HG03521 (cell line): ENCODE results near the gene MORC4.
"Not testable (repeated sequence)": the region's sequence is repeated elsewhere in the genome, so short reads cannot be mapped to it uniquely, and the experiment has no call there.

Experiments
- ATAC-seq: cut with Tn5 transposase; IDR thresholded peaks from one replicate; pipeline ENCODE4 v1.9.1; 2021; ENCODE audit warnings: mild to moderate bottlenecking, moderate library complexity; ENCODE audit not compliant: unreplicated experiment

Gene MORC4

DNA sequence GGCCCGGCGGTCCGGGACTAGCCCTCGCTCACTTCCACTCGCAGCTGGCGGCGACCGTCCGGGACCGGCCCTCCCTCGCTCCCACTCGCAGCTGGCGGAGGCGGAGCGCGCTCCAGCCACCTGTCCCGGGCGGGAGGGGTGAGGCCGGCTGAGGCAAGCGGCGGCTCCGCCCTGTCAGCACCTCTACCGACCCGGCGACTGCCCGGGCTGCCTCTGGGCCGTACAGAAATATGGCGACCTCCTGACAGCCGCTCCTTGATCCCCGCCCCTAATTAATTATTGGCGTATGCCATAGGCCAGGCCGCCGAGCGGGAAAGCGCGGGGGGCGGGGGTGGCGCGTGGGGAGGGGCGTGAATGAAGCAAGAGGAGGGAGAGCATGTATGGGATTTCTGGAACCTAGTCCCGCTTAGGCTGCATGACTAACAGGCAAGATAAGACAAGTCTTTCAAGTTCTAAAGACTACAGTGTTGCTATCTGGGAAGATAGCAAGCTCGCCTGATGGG lies at the start of gene MORC4:
Gene MORC4, minus strand, starts transcription at position 200 of the 503 bp plus-strand sequence. CDS start 243 bp downstream, outside the sequence.
- peak; percentile 56 for ATAC-seq

GRCh38 chrX:107047622-107048021 lies 47.6 kb upstream of the MORC4 start:
- ATAC-seq = no peak

GRCh38 chrX:107029752-107030151 lies 29.7 kb upstream of the MORC4 start:
- no peak for ATAC-seq

DNA sequence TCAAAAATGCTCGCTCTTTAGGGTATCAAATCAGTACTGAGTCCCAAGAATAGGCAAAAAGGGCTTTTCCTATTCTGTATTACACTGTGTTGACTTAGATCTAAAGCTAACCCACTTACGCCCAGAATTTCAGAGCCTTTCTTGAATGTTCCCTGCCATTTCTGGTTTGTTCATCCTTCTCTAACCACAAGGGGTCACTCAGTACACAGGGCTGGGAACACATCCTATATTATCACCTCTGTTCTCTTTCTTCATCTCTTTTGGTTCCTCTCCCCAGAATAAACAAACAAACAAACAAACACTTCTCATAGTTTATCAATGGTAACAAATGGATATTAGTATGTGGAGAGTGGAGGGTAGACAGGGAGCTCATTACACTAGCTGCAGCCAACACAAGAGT lies 25.5 kb upstream of the MORC4 start:
- ATAC-seq = no peak

- no peak for ATAC-seq
These were observed 14.9 kb upstream of the MORC4 start for GRCh38 chrX:107014936-107015335.

DNA sequence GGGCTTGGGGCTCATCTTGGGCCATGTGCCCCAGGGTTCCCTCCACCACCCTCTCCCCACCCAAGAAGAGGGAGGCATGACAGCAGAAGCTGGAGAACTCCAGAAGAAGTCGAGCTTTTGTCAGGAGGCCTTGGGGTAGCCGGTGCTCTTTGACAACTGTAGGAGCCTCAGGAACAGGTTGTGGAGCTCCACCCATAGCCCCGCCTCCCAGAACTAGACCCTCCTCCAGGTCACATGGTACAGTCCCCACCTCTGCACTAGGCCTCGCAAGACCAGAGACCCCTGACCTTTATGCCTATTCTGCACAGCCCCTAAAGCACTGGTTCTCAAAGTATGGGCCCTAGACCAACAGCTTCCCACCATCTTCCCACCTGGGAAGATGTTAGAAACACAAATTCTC lies 8.0 kb upstream of the MORC4 start:
- ATAC-seq = no peak

- ATAC-seq = peak; percentile 29
These were observed 723 bp downstream of the MORC4 start for GRCh38 chrX:106999002-106999975.

GRCh38 chrX:106997611-106998010 lies 2.4 kb downstream of the MORC4 start:
- no peak for ATAC-seq

DNA sequence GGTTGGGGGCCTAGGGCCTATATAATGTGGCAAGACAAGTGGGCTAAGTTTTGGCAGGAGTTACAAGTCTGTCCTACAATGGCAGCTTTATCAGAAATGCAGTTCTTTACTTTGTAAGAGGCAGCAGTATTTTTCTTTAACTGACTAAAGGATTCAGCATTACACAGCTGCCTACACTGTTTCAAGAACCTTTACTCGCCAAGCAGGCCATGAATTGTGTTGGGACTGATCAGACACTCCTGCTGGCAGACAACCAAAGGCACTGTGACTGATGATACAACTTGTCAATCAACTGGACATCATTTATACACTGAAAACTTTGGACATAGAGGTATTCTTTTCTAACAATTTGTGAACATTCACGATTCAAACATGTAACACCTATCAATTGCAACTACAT lies 4.3 kb downstream of the MORC4 start:
- ATAC-seq = no peak

DNA sequence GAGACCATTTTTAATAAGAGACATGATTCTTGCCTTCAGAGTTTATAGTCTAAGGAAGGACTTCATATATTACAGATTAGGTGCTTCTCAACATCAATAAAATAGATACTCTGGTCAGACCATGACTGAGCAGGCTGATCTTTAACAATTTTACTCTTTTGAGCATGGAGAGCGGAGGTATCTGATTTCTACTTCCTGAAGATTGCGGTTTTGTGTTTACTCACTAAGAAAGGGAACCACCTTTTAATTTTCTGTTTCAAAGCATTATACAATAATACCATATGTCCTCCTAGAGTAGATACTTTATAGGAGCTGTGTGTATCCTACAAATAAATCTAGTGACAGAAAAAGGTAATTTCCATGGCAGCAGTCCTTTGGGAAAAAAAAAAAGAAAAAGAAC lies 12.5 kb downstream of the MORC4 start:
- no peak for ATAC-seq

DNA sequence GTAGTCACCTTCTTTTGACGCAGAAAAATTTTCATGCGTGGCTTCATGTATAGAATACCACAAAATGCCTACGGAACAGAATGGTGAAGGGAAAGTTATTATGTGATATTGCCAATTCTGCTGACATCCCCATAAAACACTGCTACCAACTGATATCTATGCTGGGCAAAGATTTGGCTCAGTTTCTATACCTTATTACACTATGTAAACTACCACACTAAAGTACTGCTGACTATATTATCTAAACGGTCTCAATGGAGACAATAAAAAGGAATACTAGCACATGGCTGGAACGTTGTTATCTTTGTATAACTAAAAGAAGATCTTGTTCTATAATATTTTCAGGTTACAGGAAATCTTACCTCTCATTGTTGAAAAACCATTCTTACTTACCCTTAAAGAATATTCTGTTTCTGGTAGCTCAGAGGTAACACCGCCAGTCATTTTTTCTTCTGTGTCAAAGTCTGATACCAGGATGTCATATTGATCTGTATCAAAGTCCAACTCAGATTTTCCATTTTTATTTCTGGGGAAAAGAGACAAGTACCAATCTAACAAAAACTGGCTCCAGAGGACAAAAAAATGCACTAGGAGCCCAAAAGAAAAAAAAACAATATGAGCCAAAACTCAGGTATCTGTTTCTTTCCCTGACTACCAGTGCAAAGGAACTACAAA lies 18.9 kb downstream of the MORC4 start:
- ATAC-seq = no peak

DNA sequence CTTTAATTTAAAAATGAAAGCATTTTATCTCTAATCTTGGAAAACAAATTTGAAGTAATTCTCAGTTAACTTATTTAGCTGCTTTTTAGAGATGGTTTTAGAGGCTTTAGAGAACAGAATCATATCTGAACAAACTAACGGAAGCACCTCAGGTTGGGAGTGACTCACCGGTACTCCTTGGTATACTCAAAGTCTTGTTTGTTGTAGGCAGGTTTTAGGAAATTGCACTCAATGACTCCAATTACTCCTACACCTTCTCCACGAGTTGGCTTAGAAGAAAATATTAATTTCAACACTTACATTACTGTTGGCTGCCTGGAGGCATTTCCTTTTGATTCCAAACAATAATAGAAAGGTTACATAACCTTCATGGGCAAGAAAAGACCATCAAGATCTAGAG lies 23.6 kb downstream of the MORC4 start:
- ATAC-seq = no peak

GRCh38 chrX:106973433-106974149 lies 26.4 kb downstream of the MORC4 start:
- no peak for ATAC-seq

DNA sequence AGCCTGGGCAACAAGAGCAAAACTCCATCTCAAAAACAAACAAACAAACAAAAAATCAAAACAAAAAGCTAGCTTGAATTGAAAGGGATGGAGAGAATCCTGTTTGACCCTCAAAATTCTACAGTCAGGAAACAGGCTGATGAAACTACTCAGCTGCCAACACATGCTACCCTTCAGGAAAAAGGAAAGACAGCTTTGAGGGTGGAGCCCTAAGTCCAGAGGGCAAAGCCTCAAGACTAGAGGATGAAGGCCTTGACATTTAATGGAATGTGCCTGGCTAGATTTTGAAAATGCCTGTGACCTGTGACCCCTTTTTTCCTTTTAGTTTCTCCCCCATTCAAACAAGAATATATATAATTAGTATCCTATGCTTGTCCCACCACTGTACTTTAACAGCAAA lies 27.1 kb downstream of the MORC4 start:
- ATAC-seq = no peak

- ATAC-seq = not testable (repeated sequence)
These were observed 33.5 kb downstream of the MORC4 start for GRCh38 chrX:106966547-106966946.

DNA sequence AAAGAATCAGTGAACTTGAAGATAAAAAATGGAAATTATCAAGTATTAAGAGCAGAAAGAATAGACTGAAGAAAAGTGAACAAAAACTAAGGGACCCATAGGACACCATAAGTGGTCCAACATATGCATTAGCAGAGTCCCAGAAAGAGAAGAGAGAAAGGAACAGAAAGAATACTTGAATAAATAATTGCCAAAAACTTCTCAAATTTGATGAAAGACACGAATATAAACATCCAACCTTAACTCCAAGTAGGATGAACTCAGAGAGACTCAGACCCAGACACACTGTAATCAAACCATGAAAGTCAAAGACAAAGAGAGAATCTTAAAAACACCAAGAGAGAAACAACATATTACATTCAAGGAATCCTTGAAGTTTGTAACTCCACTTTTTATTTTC lies 35.7 kb downstream of the MORC4 start:
- ATAC-seq = no peak

DNA sequence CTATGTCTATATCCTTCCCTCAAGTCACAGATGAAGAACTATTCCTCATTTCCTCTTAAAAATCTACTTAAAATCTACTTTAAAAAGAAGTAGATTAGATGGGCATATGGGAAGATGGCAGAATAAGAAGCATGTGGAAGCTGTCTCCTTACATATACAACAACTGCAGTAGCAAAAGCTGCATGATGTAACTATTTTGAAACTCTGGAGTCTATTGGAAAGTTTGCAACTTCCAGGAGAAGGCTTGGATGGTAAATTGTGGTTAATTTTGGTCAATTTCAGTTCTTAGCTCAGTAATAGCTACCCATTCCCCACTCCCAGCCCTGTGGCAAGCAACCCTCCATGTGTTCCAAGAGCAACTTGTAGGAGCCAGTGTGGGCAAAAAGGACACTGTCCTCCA lies 36.9 kb downstream of the MORC4 start:
- no peak for ATAC-seq

DNA sequence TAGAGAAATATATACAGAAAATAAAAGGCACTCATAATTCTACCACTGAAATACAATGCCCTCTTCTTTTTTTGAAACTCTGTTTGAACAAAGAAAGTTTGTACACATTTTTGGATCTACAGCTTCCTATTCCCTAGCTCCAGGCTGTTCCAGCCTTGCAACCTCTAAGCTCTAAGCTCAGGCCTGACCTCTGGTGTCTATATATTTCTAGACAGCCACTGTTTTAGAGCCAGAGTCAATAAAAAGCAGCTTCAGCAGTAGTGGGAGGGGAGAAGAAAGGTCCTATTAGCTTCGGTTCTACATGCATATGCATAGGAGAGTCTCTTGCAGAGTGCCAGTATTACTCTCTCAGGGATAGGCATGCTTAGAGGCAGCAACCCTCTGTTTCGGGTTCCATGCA lies 40.1 kb downstream of the MORC4 start:
- ATAC-seq = no peak

GRCh38 chrX:106957856-106958255 lies 42.2 kb downstream of the MORC4 start:
- ATAC-seq = no peak

GRCh38 chrX:106955004-106955772 lies 44.8 kb downstream of the MORC4 start:
- ATAC-seq = no peak
